HCT116 (cell line): ENCODE results near the gene CCS. TPM values are rescaled to one million over a fixed set of nuclear protein-coding genes. Genes with fewer than 3 reads are reported as not detected.

ENCODE experiments used
- ATAC-seq: fragments of 200-7000 bp; cut with Tn5 transposase; 2 replicates; pipeline ENCODE4 v1.9.1; 2020; ENCODE audit warnings: mild to moderate bottlenecking, moderate library complexity
- BruUV-seq: library from RNA; stranded (reverse); fragments of 400-500 nt; replicated peaks from 2 replicates; lab custom pipeline; 2021; lab: Mats Ljungman, UMichigan
- CTCF ChIA-PET: fragments of 300-600 bp; sonication (Branson Sonifier 250); formaldehyde crosslinking; loops from one replicate; lab custom pipeline; 2021; ENCODE audit warnings: antibody characterized with exemption; lab: Charles Lee
- POLR2A ChIA-PET: fragments of 300-600, 350-600 bp; sonication (Branson Sonifier 250); formaldehyde crosslinking; loops from one replicate; lab custom pipeline; 2021; ENCODE audit warnings: antibody characterized with exemption; lab: Charles Lee
- RAD21 ChIA-PET, 2 experiments: fragments of 300-600 bp; sonication (Branson Sonifier 250); formaldehyde crosslinking; loops; one replicate each; lab custom pipeline; 2023; ENCODE audit warnings: low total read pairs in 2 of 2; ENCODE audit not compliant: uncharacterized antibody in 2 of 2, unreplicated experiment in 2 of 2, low non-redundant PET in 1 of 2; lab: Charles Lee
- DNase-seq: peaks from one replicate; pipeline ENCODE4 v3.0.0-alpha.2; 2010; ENCODE audit warnings: low read depth, low spot score
- H2AFZ ChIP-seq: fragments of 200-600 bp; shearing (Covaris generic), sonication (generic); 2 replicates; pipeline ENCODE4 v1.6.1; 2017; ENCODE audit warnings: low read depth, mixed run types, mixed read lengths, antibody characterized with exemption, low read length; ENCODE audit not compliant: poor library complexity, severe bottlenecking
- H3K27ac ChIP-seq: 2 replicates; pipeline ENCODE4 v1.5.1; 2012; ENCODE audit warnings: low read depth, low read length
- H3K27me3 ChIP-seq: fragments of 200-600 bp; sonication (generic); 2 replicates; pipeline ENCODE4 v1.6.1; 2016; ENCODE audit warnings: mixed run types, low read length, mixed read lengths; ENCODE audit not compliant: insufficient read depth
- H3K36me3 ChIP-seq, 2 experiments: fragments of 200-500 bp in 1 of 2; fragments of 200-600 bp in 1 of 2; sonication (Bioruptor generic) in 1 of 2; sonication (generic) in 1 of 2; 2 replicates each; pipeline versions ENCODE4 v1.5.1 to v1.6.1; 2014 to 2016; ENCODE audit warnings: low read length in 2 of 2, inconsistent platforms in 1 of 2, mixed read lengths in 1 of 2, mixed run types in 1 of 2; ENCODE audit not compliant: insufficient read depth in 2 of 2, control insufficient read depth in 1 of 2
- H3K4me1 ChIP-seq, 2 experiments: fragments of 200-600 bp in 1 of 2; sonication (generic) in 1 of 2; 2 replicates each; pipeline versions ENCODE4 v1.5.1 to v1.6.1; 2012 to 2017; ENCODE audit warnings: low read length in 2 of 2, inconsistent platforms in 1 of 2, mild to moderate bottlenecking in 1 of 2, mixed read lengths in 1 of 2, mixed run types in 1 of 2, moderate library complexity in 1 of 2; ENCODE audit not compliant: insufficient read depth in 2 of 2, control insufficient read depth in 1 of 2
- H3K4me2 ChIP-seq: fragments of 200-600 bp; sonication (generic); 2 replicates; pipeline ENCODE4 v1.6.1; 2017; ENCODE audit warnings: mixed run types, low read length, mixed read lengths
- H3K4me3 ChIP-seq, 2 experiments: fragments of 200-600 bp in 1 of 2; sonication (generic) in 1 of 2; replicated peaks in 1 of 2; 2 replicates each; pipeline ENCODE4 v1.5.1; 2011 to 2016; ENCODE audit warnings: low read length in 2 of 2, control low read depth in 1 of 2, low read depth in 1 of 2, mild to moderate bottlenecking in 1 of 2, mixed read lengths in 1 of 2, mixed run types in 1 of 2
- H3K79me2 ChIP-seq: fragments of 200-600 bp; sonication (generic); 2 replicates; pipeline ENCODE4 v1.6.1; 2017; ENCODE audit warnings: mild to moderate bottlenecking, mixed run types, low read length, moderate library complexity, mixed read lengths; ENCODE audit not compliant: insufficient read depth
- H3K9ac ChIP-seq: fragments of 200-600 bp; sonication (generic); 2 replicates; pipeline ENCODE4 v1.6.1; 2016; ENCODE audit warnings: low read length, mixed read lengths
- H3K9me2 ChIP-seq: fragments of 200-600 bp; sonication (generic), shearing (Covaris generic); 2 replicates; pipeline ENCODE4 v1.6.1; 2017; ENCODE audit warnings: mixed run types, mild to moderate bottlenecking, moderate library complexity; ENCODE audit not compliant: insufficient read depth
- H3K9me3 ChIP-seq, 2 experiments: fragments of 200-500 bp in 1 of 2; fragments of 200-600 bp in 1 of 2; sonication (Bioruptor generic) in 1 of 2; sonication (generic) in 1 of 2; 2 replicates each; pipeline ENCODE4 v1.6.1; 2014 to 2017; ENCODE audit warnings: low read length in 2 of 2, mixed read lengths in 2 of 2, inconsistent platforms in 1 of 2, low read depth in 1 of 2, mild to moderate bottlenecking in 1 of 2, mixed run types in 1 of 2, moderate library complexity in 1 of 2; ENCODE audit not compliant: control insufficient read depth in 1 of 2, insufficient read depth in 1 of 2
- H4K20me1 ChIP-seq: fragments of 200-600 bp; sonication (generic), shearing (Covaris generic); 2 replicates; pipeline ENCODE4 v1.6.1; 2017; ENCODE audit warnings: mixed run types, mild to moderate bottlenecking, moderate library complexity; ENCODE audit not compliant: insufficient read depth
- CBX3 ChIP-seq: IDR thresholded peaks from 2 replicates; pipeline ENCODE4 v1.6.1; 2012; ENCODE audit warnings: low read depth
- EGR1 ChIP-seq: IDR thresholded peaks from 2 replicates; pipeline ENCODE4 v1.6.1; 2012; ENCODE audit warnings: low read depth
- EZH2 ChIP-seq: fragments of 200-600 bp; sonication (generic); IDR thresholded peaks from 2 replicates; pipeline ENCODE4 v1.6.1; 2017; ENCODE audit warnings: antibody characterized with exemption, mixed run types
- EZH2phosphoT487 ChIP-seq: fragments of 200-600 bp; IDR thresholded peaks from 2 replicates; pipeline ENCODE4 v1.6.1; 2018; ENCODE audit warnings: antibody characterized with exemption, borderline replicate concordance
- FOSL1 ChIP-seq: IDR thresholded peaks from 2 replicates; pipeline ENCODE4 v1.6.1; 2012; ENCODE audit warnings: low read depth
- JUND ChIP-seq: IDR thresholded peaks from 2 replicates; pipeline ENCODE4 v1.6.1; 2012
- POLR2A ChIP-seq: IDR thresholded peaks from 2 replicates; pipeline ENCODE4 v1.7.0; 2011; ENCODE audit warnings: borderline replicate concordance; ENCODE audit not compliant: insufficient read depth, insufficient read length; ENCODE audit errors: extremely low read depth
- POLR2AphosphoS5 ChIP-seq: IDR thresholded peaks from 2 replicates; pipeline ENCODE4 v1.6.1; 2011; ENCODE audit warnings: mild to moderate bottlenecking, low read depth, low read length, moderate library complexity
- RAD21 ChIP-seq: IDR thresholded peaks from 2 replicates; pipeline ENCODE4 v1.6.1; 2012; ENCODE audit warnings: low read depth, mild to moderate bottlenecking
- SIN3A ChIP-seq: IDR thresholded peaks from 2 replicates; pipeline ENCODE4 v1.6.1; 2012; ENCODE audit warnings: low read depth
- SP1 ChIP-seq: IDR thresholded peaks from 2 replicates; pipeline ENCODE4 v1.6.1; 2012; ENCODE audit warnings: low read depth
- SRF ChIP-seq: IDR thresholded peaks from 2 replicates; pipeline ENCODE4 v1.6.1; 2012; ENCODE audit warnings: low read depth
- YY1 ChIP-seq: IDR thresholded peaks from 2 replicates; pipeline ENCODE4 v1.6.1; 2011; ENCODE audit warnings: low read length, low read depth, moderate library complexity, mild to moderate bottlenecking; ENCODE audit not compliant: insufficient replicate concordance; ENCODE audit errors: extremely low read depth
- ZFX ChIP-seq: fragments of 450-650 bp; IDR thresholded peaks from 2 replicates; pipeline ENCODE4 v1.6.1; 2017
- ZNF274 ChIP-seq: fragments of 200-500 bp; sonication (Bioruptor generic); IDR thresholded peaks from 2 replicates; pipeline ENCODE4 v1.6.1; 2014; ENCODE audit warnings: mild to moderate bottlenecking, low read depth, low read length, inconsistent platforms
- intact Hi-C: fragments of 100-400 bp; cut with micrococcal nuclease; formaldehyde crosslinking; loops from 2 replicates; pipeline ENCODE4 v1.10.0; 2022
- total RNA-seq: library from RNA; stranded (reverse); gene quantifications from one replicate; pipeline ENCODE4 v1.2.1, GENCODE V29; 2021; ENCODE audit not compliant: unreplicated experiment
- TF ChIP-seq, protein P1 (sequence below), 3 experiments: fragments of 200-600 bp in 1 of 3; sonication (generic) in 1 of 3; IDR thresholded peaks in 2 of 3; conservative IDR thresholded peaks in 1 of 3; 2 replicates each; pipeline ENCODE4 v1.5.1; 2012 to 2017; ENCODE audit warnings: low read depth in 2 of 3, low read length in 2 of 3, antibody characterized with exemption in 1 of 3, borderline replicate concordance in 1 of 3, control low read depth in 1 of 3, mild to moderate bottlenecking in 1 of 3, mixed read lengths in 1 of 3, mixed run types in 1 of 3, moderate library complexity in 1 of 3; ENCODE audit not compliant: insufficient read depth in 1 of 3
- TF ChIP-seq, protein P2 (sequence below): IDR thresholded peaks from 2 replicates; pipeline ENCODE4 v1.6.1; 2011; ENCODE audit warnings: mild to moderate bottlenecking, low read length, moderate library complexity; ENCODE audit not compliant: insufficient replicate concordance; ENCODE audit errors: extremely low read depth
- TF ChIP-seq, protein P3 (sequence below): IDR thresholded peaks from 2 replicates; pipeline ENCODE4 v1.6.1; 2012
- TF ChIP-seq, protein P4 (sequence below): IDR thresholded peaks from 2 replicates; pipeline ENCODE4 v1.6.1; 2012; ENCODE audit warnings: low read depth

CCS gene
- total RNA-seq, 1 experiment from 2014 or later, result 40.6 TPM

DNA sequence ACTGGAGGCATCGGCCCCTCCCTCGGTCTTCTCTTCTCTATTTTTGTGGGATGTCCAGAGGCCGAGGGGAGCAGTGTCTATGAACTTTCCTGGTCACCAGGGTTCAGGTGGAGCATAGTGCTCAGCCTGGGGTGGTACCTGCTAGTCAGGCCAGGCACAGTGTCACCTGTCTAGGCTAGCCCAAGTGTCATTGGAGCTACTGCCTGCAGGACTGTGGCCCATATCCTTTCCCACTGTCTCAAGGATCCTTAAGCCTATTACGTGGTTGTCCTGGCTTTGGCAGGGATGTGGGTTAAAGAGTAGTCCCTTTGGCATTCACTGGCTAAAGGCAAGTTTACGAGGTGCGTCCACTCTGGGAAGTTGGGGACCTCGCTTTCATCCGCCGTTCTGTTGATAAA lies 32.8 kb downstream of the CCS start:
- BruUV-seq, result no TSS peak
- TF ChIP-seq POLR2AphosphoS5 (no peak), SIN3A (no peak), YY1 (no peak), SP1 (no peak), EZH2phosphoT487 (no peak), SRF (no peak), POLR2A (no peak), FOSL1 (no peak), JUND (no peak), EZH2 (no peak), EGR1 (no peak), RAD21 (no peak), CBX3 (no peak), ZNF274 (no peak), ZFX (no peak)
- TF ChIP-seq, protein P1, sequence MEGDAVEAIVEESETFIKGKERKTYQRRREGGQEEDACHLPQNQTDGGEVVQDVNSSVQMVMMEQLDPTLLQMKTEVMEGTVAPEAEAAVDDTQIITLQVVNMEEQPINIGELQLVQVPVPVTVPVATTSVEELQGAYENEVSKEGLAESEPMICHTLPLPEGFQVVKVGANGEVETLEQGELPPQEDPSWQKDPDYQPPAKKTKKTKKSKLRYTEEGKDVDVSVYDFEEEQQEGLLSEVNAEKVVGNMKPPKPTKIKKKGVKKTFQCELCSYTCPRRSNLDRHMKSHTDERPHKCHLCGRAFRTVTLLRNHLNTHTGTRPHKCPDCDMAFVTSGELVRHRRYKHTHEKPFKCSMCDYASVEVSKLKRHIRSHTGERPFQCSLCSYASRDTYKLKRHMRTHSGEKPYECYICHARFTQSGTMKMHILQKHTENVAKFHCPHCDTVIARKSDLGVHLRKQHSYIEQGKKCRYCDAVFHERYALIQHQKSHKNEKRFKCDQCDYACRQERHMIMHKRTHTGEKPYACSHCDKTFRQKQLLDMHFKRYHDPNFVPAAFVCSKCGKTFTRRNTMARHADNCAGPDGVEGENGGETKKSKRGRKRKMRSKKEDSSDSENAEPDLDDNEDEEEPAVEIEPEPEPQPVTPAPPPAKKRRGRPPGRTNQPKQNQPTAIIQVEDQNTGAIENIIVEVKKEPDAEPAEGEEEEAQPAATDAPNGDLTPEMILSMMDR (IDR thresholded peaks at IDR 0.05 in 2 of 3, conservative IDR thresholded peaks at IDR 0.05 in 1 of 3; ENCODE audit: borderline replicate concordance in 1 of 3, insufficient read depth in 1 of 3, low read depth in 2 of 3, low read length in 2 of 3), result no peak
- TF ChIP-seq, protein P2, sequence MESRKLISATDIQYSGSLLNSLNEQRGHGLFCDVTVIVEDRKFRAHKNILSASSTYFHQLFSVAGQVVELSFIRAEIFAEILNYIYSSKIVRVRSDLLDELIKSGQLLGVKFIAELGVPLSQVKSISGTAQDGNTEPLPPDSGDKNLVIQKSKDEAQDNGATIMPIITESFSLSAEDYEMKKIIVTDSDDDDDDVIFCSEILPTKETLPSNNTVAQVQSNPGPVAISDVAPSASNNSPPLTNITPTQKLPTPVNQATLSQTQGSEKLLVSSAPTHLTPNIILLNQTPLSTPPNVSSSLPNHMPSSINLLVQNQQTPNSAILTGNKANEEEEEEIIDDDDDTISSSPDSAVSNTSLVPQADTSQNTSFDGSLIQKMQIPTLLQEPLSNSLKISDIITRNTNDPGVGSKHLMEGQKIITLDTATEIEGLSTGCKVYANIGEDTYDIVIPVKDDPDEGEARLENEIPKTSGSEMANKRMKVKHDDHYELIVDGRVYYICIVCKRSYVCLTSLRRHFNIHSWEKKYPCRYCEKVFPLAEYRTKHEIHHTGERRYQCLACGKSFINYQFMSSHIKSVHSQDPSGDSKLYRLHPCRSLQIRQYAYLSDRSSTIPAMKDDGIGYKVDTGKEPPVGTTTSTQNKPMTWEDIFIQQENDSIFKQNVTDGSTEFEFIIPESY, result no peak
- TF ChIP-seq, protein P3, sequence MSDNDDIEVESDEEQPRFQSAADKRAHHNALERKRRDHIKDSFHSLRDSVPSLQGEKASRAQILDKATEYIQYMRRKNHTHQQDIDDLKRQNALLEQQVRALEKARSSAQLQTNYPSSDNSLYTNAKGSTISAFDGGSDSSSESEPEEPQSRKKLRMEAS, result no peak
- TF ChIP-seq, protein P4, sequence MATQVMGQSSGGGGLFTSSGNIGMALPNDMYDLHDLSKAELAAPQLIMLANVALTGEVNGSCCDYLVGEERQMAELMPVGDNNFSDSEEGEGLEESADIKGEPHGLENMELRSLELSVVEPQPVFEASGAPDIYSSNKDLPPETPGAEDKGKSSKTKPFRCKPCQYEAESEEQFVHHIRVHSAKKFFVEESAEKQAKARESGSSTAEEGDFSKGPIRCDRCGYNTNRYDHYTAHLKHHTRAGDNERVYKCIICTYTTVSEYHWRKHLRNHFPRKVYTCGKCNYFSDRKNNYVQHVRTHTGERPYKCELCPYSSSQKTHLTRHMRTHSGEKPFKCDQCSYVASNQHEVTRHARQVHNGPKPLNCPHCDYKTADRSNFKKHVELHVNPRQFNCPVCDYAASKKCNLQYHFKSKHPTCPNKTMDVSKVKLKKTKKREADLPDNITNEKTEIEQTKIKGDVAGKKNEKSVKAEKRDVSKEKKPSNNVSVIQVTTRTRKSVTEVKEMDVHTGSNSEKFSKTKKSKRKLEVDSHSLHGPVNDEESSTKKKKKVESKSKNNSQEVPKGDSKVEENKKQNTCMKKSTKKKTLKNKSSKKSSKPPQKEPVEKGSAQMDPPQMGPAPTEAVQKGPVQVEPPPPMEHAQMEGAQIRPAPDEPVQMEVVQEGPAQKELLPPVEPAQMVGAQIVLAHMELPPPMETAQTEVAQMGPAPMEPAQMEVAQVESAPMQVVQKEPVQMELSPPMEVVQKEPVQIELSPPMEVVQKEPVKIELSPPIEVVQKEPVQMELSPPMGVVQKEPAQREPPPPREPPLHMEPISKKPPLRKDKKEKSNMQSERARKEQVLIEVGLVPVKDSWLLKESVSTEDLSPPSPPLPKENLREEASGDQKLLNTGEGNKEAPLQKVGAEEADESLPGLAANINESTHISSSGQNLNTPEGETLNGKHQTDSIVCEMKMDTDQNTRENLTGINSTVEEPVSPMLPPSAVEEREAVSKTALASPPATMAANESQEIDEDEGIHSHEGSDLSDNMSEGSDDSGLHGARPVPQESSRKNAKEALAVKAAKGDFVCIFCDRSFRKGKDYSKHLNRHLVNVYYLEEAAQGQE, result no peak
- H3K27ac ChIP-seq, result no peak overlapping the region
- CTCF ChIA-PET, result no interaction called here
- no peak overlapping the region for H3K4me3 ChIP-seq
- no peaks in the 10 kb centered on the region for H3K27me3 ChIP-seq
- no peak overlapping the region for H3K4me2 ChIP-seq
- intact Hi-C loops, result no loop called here
- no peak overlapping the region for H3K9ac ChIP-seq
- POLR2A ChIA-PET, result no interaction called here
- H3K4me1 ChIP-seq, result no peaks in the 10 kb centered on the region
- no peaks in the 10 kb centered on the region for H3K9me2 ChIP-seq
- H3K9me3 ChIP-seq, result no peaks in the 10 kb centered on the region
- no peak for DNase-seq
- RAD21 ChIA-PET, result no interaction called here
- H3K79me2 ChIP-seq, result peaks cover 100% of the 10 kb centered on the region
- H3K36me3 ChIP-seq, result peaks cover 72 to 90% of the 10 kb centered on the region in 2 experiments
- peaks cover 50% of the 10 kb centered on the region; the same call in 1 of the 2 replicates for H4K20me1 ChIP-seq
- no peak overlapping the region for H2AFZ ChIP-seq
- ATAC-seq, result peak; percentile 27; the same call in 1 of the 2 replicates
